ENCODE measurements around the gene FILIP1. TPM values are rescaled to one million over a fixed set of nuclear protein-coding genes. Genes with fewer than 3 reads are reported as not detected.

FILIP1 gene
- total and polyA plus RNA-seq, 2 of the 8 experiments (the other 6 are each of a cell fraction or from before 2014, with no cell fraction given): 2.4 to 5.7 TPM

GRCh38 chr6:75281653-75282052, 211.9 kb downstream of the FILIP1 start:
- Histone ChIP-seq H3K4me1 (replicated peaks in 1 of 4; ENCODE audit: control insufficient read depth in 3 of 4, insufficient read depth in 4 of 4, low read length in 3 of 4) (peaks cover 0 to 15% (median 3%) of the 10 kb centered on the region in 4 experiments; a peak in 3 of 7 replicates), H3K9ac (replicated peaks in 1 of 4; ENCODE audit: extremely low read depth in 1 of 4, low read depth in 3 of 4, low read length in 3 of 4) (peak overlapping the region in 1 of 4 experiments; percentile 45; a peak in 1 of 7 replicates), H2BK120ac (replicated peaks; ENCODE audit: low read depth, low read length) (no peak overlapping the region), H3K79me2 (ENCODE audit: control insufficient read depth in 1 of 2, insufficient read depth in 2 of 2, low read length in 2 of 2) (peaks cover 24 to 77% of the 10 kb centered on the region in 2 experiments), H3K23me2 (ENCODE audit: low read depth, low read length) (no peaks in the 10 kb centered on the region), H3K9me3 (ENCODE audit: insufficient read depth in 2 of 2, low read depth in 1 of 2, low read length in 1 of 2) (no peaks in the 10 kb centered on the region), H4K20me1 (replicated peaks in 1 of 2; ENCODE audit: control insufficient read depth in 1 of 2, insufficient read depth in 2 of 2, low read length in 2 of 2) (peaks cover 2 to 4% of the 10 kb centered on the region in 2 experiments), H2BK20ac (ENCODE audit: low read length) (no peak overlapping the region), H3K27me3 (replicated peaks in 1 of 4; ENCODE audit: control insufficient read depth in 3 of 4, extremely low read depth in 1 of 4, insufficient read depth in 3 of 4, low read length in 3 of 4) (no peaks in the 10 kb centered on the region), H3K36me3 (ENCODE audit: control insufficient read depth in 2 of 4, insufficient read depth in 4 of 4, low read length in 3 of 4) (no peaks in the 10 kb centered on the region), H3K23ac (ENCODE audit: insufficient read length) (no peak overlapping the region), H2BK12ac (ENCODE audit: low read depth, low read length) (no peak overlapping the region), H3K4me3 (ENCODE audit: extremely low read depth in 1 of 4, insufficient read depth in 2 of 4, low read depth in 3 of 4, low read length in 4 of 4) (peak overlapping the region in 2 of 4 experiments; percentile 21 to 99; a peak in 3 of 8 replicates), H3K4ac (replicated peaks; ENCODE audit: insufficient read length, low read depth, low read length) (no peak overlapping the region), H2AFZ (ENCODE audit: low read length) (no peak overlapping the region), H3K27ac (ENCODE audit: low read depth, low read length) (no peak overlapping the region), H3K18ac (ENCODE audit: extremely low read depth, low read length) (no peak overlapping the region), H2AK5ac (ENCODE audit: low read depth, low read length) (no peak overlapping the region), H2BK15ac (ENCODE audit: low read length) (no peak overlapping the region), H4K8ac (ENCODE audit: extremely low read depth, insufficient read depth, low read length) (no peak overlapping the region), H3K56ac (replicated peaks; ENCODE audit: insufficient read length, low read depth, low read length) (no peak overlapping the region), H4K5ac (ENCODE audit: insufficient read length, low read depth, low read length) (peak overlapping the region; percentile 80), H3K14ac (ENCODE audit: insufficient read length) (no peak overlapping the region), H2BK5ac (ENCODE audit: low read depth, low read length) (no peak overlapping the region), H4K91ac (replicated peaks; ENCODE audit: insufficient read length, low read length) (no peak overlapping the region), H3K4me2 (ENCODE audit: insufficient read depth in 1 of 2, low read depth in 2 of 2, low read length in 2 of 2) (peak overlapping the region; percentile 49 to 92; a peak in 3 of 4 replicates), H3K79me1 (ENCODE audit: low read depth, low read length) (0 out of 2 replicates have a peak, but pooled peaks cover 3% of the 10 kb centered on the region)
- POLR2A ChIA-PET (ENCODE audit: partially characterized antibody): no interaction called here
- TF ChIP-seq MAFK (IDR thresholded peaks at IDR 0.05; ENCODE audit: low read depth, low read length) (no peak), EZH2 (IDR thresholded peaks at IDR 0.05; ENCODE audit: low read depth, low read length, severe bottlenecking) (no peak), JUND (IDR thresholded peaks at IDR 0.05; ENCODE audit: low read length) (no peak), CBX8 (IDR thresholded peaks at IDR 0.05; ENCODE audit: borderline replicate concordance, low read depth, low read length) (no peak), KDM1A (IDR thresholded peaks at IDR 0.05; ENCODE audit: borderline replicate concordance, low read length) (no peak), SUZ12 (IDR thresholded peaks at IDR 0.05; ENCODE audit: low read length) (no peak), KDM4A (IDR thresholded peaks at IDR 0.05; ENCODE audit: low read depth, low read length, severe bottlenecking) (no peak), ASH2L (IDR thresholded peaks at IDR 0.05; ENCODE audit: low read length) (no peak), HDAC2 (IDR thresholded peaks at IDR 0.05; ENCODE audit: borderline replicate concordance in 1 of 2, low read depth in 2 of 2, low read length in 2 of 2) (no peak), RAD21 (IDR thresholded peaks at IDR 0.05 in 1 of 2, conservative IDR thresholded peaks at IDR 0.05 in 1 of 2; ENCODE audit: low read depth in 2 of 2, low read length in 2 of 2) (no peak), SP4 (IDR thresholded peaks at IDR 0.05; ENCODE audit: low read length) (no peak), CEBPB (IDR thresholded peaks at IDR 0.05; ENCODE audit: low read depth, low read length) (no peak), GTF2F1 (IDR thresholded peaks at IDR 0.05; ENCODE audit: borderline replicate concordance, low read depth, low read length) (no peak)
- CTCF ChIA-PET (ENCODE audit: partially characterized antibody): interaction anchor here (8.7 kb wide), 1 partner anchor 14 kb away, joined by 66 read pairs; no protein-coding TSS in a partner anchor
- FAIRE-seq: no peak
- DNase-seq (ENCODE audit: low read depth in 1 of 2, low spot score in 2 of 2): no peak

All from H1 (cell line).